OCI-LY3 (cell line): ENCODE data around the gene ARHGEF6.

Source experiments
- EZH2phosphoT487 ChIP-seq: fragments of 200-600 bp; shearing (Covaris generic); IDR thresholded peaks from 2 replicates; pipeline ENCODE4 v1.6.1; 2018; ENCODE audit warnings: antibody characterized with exemption, mixed run types, low read depth
- TF ChIP-seq, protein P1 (sequence below): fragments of 200-600, 300-600 bp; sonication (generic); IDR thresholded peaks from 2 replicates; pipeline ENCODE4 v1.5.1; 2014; ENCODE audit warnings: antibody characterized with exemption, low read length, low read depth

DNA sequence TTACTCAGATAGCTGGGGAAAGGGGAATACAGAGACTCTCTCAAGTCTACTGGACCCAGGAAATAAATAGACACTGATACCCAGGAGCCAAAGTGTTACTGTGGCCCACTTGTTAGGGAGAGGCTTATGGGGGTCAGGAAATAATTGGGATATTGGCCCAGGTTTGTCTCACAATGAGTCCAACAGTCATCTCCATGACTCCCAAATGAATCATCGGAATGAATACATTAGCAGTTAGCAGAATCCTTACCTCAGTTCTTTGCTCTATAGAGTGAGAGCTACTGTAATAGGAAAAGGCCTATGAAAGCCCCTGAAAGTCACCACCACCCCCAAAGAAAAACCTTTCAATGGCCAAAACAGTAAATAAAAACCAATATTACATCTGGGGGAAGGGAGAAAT, 42.4 kb upstream of the ARHGEF6 start:
- TF ChIP-seq, protein P1, sequence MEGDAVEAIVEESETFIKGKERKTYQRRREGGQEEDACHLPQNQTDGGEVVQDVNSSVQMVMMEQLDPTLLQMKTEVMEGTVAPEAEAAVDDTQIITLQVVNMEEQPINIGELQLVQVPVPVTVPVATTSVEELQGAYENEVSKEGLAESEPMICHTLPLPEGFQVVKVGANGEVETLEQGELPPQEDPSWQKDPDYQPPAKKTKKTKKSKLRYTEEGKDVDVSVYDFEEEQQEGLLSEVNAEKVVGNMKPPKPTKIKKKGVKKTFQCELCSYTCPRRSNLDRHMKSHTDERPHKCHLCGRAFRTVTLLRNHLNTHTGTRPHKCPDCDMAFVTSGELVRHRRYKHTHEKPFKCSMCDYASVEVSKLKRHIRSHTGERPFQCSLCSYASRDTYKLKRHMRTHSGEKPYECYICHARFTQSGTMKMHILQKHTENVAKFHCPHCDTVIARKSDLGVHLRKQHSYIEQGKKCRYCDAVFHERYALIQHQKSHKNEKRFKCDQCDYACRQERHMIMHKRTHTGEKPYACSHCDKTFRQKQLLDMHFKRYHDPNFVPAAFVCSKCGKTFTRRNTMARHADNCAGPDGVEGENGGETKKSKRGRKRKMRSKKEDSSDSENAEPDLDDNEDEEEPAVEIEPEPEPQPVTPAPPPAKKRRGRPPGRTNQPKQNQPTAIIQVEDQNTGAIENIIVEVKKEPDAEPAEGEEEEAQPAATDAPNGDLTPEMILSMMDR: no peak
- TF ChIP-seq EZH2phosphoT487: no peak
